Lung (tissue), 12 donors: ENCODE measurements around the gene TTC39C. TPM values are rescaled to one million over a fixed set of nuclear protein-coding genes. Genes with fewer than 3 reads are reported as not detected.
A peak's percentile ranks its signal among the peaks of the same experiment; 100 is the strongest.
"Not testable (repeated sequence)": the region's sequence is repeated elsewhere in the genome, so short reads cannot be mapped to it uniquely, and the experiment has no call there.

Experiments used
- ATAC-seq: fragments of 200-7000 bp; cut with Tn5 transposase; one replicate; pipeline ENCODE4 v1.9.1; 2020; ENCODE audit warnings: moderate number of reproducible peaks; ENCODE audit not compliant: insufficient read depth, low FRiP score
- DNase-seq, 3 donors: peaks; one replicate each; pipeline ENCODE4 v3.0.0-alpha.2; 2013 to 2017
- H3K27ac ChIP-seq, 2 donors: one replicate each; pipeline ENCODE4 v1.5.1; 2013; ENCODE audit warnings: mild to moderate bottlenecking in 2 of 2, moderate library complexity in 2 of 2, control low read depth in 1 of 2, inconsistent platforms in 1 of 2, low read depth in 1 of 2, low read length in 1 of 2
- H3K27me3 ChIP-seq, 3 donors: one replicate each; pipeline ENCODE4 v1.5.1; 2013; ENCODE audit warnings: low read length in 2 of 3; ENCODE audit not compliant: control insufficient read depth in 3 of 3, insufficient read depth in 3 of 3
- H3K36me3 ChIP-seq, 4 donors: one replicate each; pipeline ENCODE4 v1.5.1; 2013; ENCODE audit warnings: low read length in 4 of 4, mild to moderate bottlenecking in 1 of 4, moderate library complexity in 1 of 4; ENCODE audit not compliant: control insufficient read depth in 4 of 4, insufficient read depth in 4 of 4
- H3K4me1 ChIP-seq, 5 donors: one replicate each; pipeline ENCODE4 v1.5.1; 2013; ENCODE audit warnings: low read length in 5 of 5, mild to moderate bottlenecking in 2 of 5, moderate library complexity in 1 of 5; ENCODE audit not compliant: control insufficient read depth in 5 of 5, insufficient read depth in 5 of 5
- H3K4me3 ChIP-seq: one replicate; pipeline ENCODE4 v1.5.1; 2013; ENCODE audit warnings: mild to moderate bottlenecking, control low read depth, moderate library complexity
- H3K9ac ChIP-seq, 2 donors: one replicate each; pipeline ENCODE4 v1.5.1; 2013; ENCODE audit warnings: low read length in 2 of 2, control low read depth in 1 of 2; ENCODE audit not compliant: insufficient read depth in 1 of 2
- H3K9me3 ChIP-seq, 4 donors: one replicate each; pipeline ENCODE4 v1.5.1; 2013; ENCODE audit warnings: low read length in 3 of 4, mild to moderate bottlenecking in 1 of 4, moderate library complexity in 1 of 4; ENCODE audit not compliant: control insufficient read depth in 4 of 4, insufficient read depth in 3 of 4
- CTCF ChIP-seq: IDR thresholded peaks from 2 replicates; pipeline ENCODE4 v1.5.1; 2012; ENCODE audit warnings: mild to moderate bottlenecking; ENCODE audit errors: control extremely low read depth, extremely low read depth
- WGBS, 2 donors: extraction: QIAGEN DNeasy Blood & Tissue Kit; methylation state at CpG; one replicate each; pipeline ENCODE4 v1.1.7; 2013; 5-methylcytosine and 5-hydroxymethylcytosine counted together
- polyA plus RNA-seq, 2 donors: library from polyadenylated mRNA; stranded (reverse); fragments of 200-250 nt; gene quantifications; one replicate each; pipeline ENCODE4 v1.2.1, GENCODE V29; 2013
- total RNA-seq, 2 donors: library from RNA; depleted of rRNA in 1 of 2; stranded (reverse); fragments of >200 nt in 1 of 2; gene quantifications; one replicate each; pipeline ENCODE4 v1.2.1, GENCODE V29; 2014 to 2021
- donor health status: control.
- donor health status: control.
- donor health status: Bipolar disorder and iron deficiency.
- donor health status: healthy.
- donor health status: DM: yes; HTN: yes; CAD: no.

The TTC39C gene
- total and polyA plus RNA-seq, 4 donors, result 6.0 to 33.5 (median 19.3) TPM

- Histone ChIP-seq H3K27me3 (no peaks in the 10 kb centered on the region), H3K4me3 (no peak overlapping the region), H3K4me1 (peaks cover 0 to 25% (median 2%) of the 10 kb centered on the region in 5 donors), H3K27ac (no peak overlapping the region), H3K9ac (no peak overlapping the region), H3K36me3 (peaks cover 0 to 5% (median 2%) of the 10 kb centered on the region in 4 donors), H3K9me3 (no peaks in the 10 kb centered on the region)
- TF ChIP-seq CTCF, result no peak
- DNase-seq (no peak), ATAC-seq (no peak)
- WGBS, 2 donors, result 66 to 81% methylated on average over 5 of the region's 5 CpGs
Observed at GRCh38 chr18:24024425-24024824, 9.9 kb downstream of the TTC39C start.

DNA sequence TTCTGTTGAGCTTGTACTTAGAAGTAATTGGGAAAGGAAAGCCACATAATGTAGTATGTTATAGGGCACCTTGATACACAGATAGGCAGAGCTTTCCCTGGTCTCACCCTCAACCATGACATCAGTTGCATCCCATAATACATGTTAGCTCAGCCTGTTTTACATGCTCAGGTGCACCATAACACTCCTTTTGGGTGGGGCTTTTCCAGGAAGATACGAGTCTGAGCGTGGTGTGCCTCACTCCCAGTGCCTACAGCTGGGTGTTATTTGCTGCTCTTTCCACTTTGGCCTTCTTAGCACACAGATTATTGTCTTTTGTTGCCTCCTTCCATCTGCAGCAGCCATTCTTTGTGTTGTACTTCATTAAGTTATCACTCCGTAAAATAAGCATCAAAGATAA, 11.9 kb downstream of the TTC39C start:
- H3K36me3 ChIP-seq, result peaks cover 0 to 5% (median 2%) of the 10 kb centered on the region in 4 donors
- ATAC-seq, result no peak
- H3K27me3 ChIP-seq, result no peaks in the 10 kb centered on the region
- no peak overlapping the region for H3K27ac ChIP-seq
- DNase-seq, result peak in 1 of 3 donors; percentile 28
- no peaks in the 10 kb centered on the region for H3K9me3 ChIP-seq
- peaks cover 0 to 25% (median 2%) of the 10 kb centered on the region in 5 donors for H3K4me1 ChIP-seq
- WGBS, 2 donors, result 74 to 89% methylated on average over 3 of the region's 3 CpGs
- no peak for TF ChIP-seq CTCF
- H3K9ac ChIP-seq, result no peak overlapping the region
- no peak overlapping the region for H3K4me3 ChIP-seq

DNA sequence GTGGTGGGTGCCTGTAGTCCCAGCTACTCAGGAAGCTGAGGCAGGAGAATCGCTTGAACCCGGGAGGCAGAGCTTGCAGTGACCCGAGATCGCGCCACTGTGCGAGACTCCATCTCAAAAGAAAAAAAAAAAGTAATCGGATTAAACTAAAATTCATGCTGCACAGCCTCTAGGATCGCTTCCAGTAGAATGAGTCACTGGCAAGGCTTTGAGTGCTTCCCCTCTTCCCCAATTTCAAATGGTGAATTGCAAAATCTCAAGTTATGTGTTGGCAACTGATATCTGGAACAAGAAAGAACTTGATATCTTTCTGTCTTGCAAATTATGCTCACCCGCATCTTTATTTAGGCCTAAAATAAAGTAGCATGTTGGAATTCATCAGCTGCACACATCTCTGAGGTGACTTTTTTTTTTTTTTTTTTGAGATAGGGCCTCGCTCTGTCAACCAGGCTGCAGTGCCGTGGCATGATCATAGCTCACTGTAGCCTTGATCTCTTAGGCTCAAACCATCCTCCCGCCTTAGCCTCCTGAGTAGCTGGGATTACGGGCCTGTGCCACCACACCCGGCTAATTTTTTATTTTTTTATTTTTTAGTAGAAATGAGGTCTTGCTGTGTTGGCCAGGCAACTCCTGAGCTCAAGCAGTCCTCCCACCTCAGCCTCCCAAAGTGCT, 12.7 kb downstream of the TTC39C start:
- DNase-seq, result peak; percentile 44 to 94 (median 84)
- Histone ChIP-seq H3K9ac (no peak overlapping the region), H3K27me3 (no peaks in the 10 kb centered on the region), H3K4me3 (no peak overlapping the region), H3K36me3 (peaks cover 0 to 5% (median 2%) of the 10 kb centered on the region in 4 donors), H3K9me3 (no peaks in the 10 kb centered on the region), H3K27ac (no peak overlapping the region), H3K4me1 (peaks cover 0 to 23% (median 2%) of the 10 kb centered on the region in 5 donors)
- peak; percentile 49 for ATAC-seq
- TF ChIP-seq CTCF, result no peak
- WGBS, 2 donors, result 56% methylated on average over 14 of the region's 14 CpGs

DNA sequence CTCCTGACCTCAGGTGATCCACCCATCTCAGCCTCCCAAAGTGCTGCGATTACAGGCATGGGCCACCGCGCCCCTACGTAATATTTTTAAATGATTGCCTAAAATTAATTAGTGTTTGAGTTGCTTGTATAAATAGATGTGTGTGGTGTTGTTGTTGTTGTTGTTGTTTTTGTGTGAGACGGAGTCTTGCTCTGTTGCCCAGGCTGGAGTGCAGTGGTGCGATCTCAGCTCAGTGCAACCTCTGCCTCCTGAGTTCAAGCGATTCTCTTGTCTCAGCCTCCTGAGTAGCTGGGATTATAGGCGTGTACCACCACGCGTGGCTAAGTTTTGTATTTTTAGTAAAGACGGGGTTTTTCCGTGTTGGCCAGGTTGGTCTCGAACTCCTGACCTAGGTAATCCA, 14.4 kb downstream of the TTC39C start:
- not testable (repeated sequence) for ATAC-seq, H3K4me3 ChIP-seq, H3K27me3 ChIP-seq, H3K36me3 ChIP-seq, H3K9me3 ChIP-seq, H3K9ac ChIP-seq, H3K27ac ChIP-seq, DNase-seq
- H3K4me1 ChIP-seq, result peaks cover 0 to 21% (median 2%) of the 10 kb centered on the region in 5 donors
- 98 to 99% methylated on average over 13 of the region's 13 CpGs for WGBS, 2 donors
